HCT116 (cell line): ENCODE data around the gene ZNF148. TPM values are rescaled to one million over a fixed set of nuclear protein-coding genes. Genes with fewer than 3 reads are reported as not detected.

Source experiments
- ATAC-seq: fragments of 200-7000 bp; cut with Tn5 transposase; 2 replicates; pipeline ENCODE4 v1.9.1; 2020; ENCODE audit warnings: mild to moderate bottlenecking, moderate library complexity
- BruUV-seq: library from RNA; stranded (reverse); fragments of 400-500 nt; replicated peaks from 2 replicates; lab custom pipeline; 2021; lab: Mats Ljungman, UMichigan
- CTCF ChIA-PET: fragments of 300-600 bp; sonication (Branson Sonifier 250); formaldehyde crosslinking; loops from one replicate; lab custom pipeline; 2021; ENCODE audit warnings: antibody characterized with exemption; lab: Charles Lee
- POLR2A ChIA-PET: fragments of 300-600, 350-600 bp; sonication (Branson Sonifier 250); formaldehyde crosslinking; loops from one replicate; lab custom pipeline; 2021; ENCODE audit warnings: antibody characterized with exemption; lab: Charles Lee
- RAD21 ChIA-PET, 2 experiments: fragments of 300-600 bp; sonication (Branson Sonifier 250); formaldehyde crosslinking; loops; one replicate each; lab custom pipeline; 2023; ENCODE audit warnings: low total read pairs in 2 of 2; ENCODE audit not compliant: uncharacterized antibody in 2 of 2, unreplicated experiment in 2 of 2, low non-redundant PET in 1 of 2; lab: Charles Lee
- DNase-seq: peaks from one replicate; pipeline ENCODE4 v3.0.0-alpha.2; 2010; ENCODE audit warnings: low read depth, low spot score
- H2AFZ ChIP-seq: fragments of 200-600 bp; shearing (Covaris generic), sonication (generic); 2 replicates; pipeline ENCODE4 v1.6.1; 2017; ENCODE audit warnings: low read depth, mixed run types, mixed read lengths, antibody characterized with exemption, low read length; ENCODE audit not compliant: poor library complexity, severe bottlenecking
- H3K27ac ChIP-seq: 2 replicates; pipeline ENCODE4 v1.5.1; 2012; ENCODE audit warnings: low read depth, low read length
- H3K27me3 ChIP-seq: fragments of 200-600 bp; sonication (generic); 2 replicates; pipeline ENCODE4 v1.6.1; 2016; ENCODE audit warnings: mixed run types, low read length, mixed read lengths; ENCODE audit not compliant: insufficient read depth
- H3K36me3 ChIP-seq, 2 experiments: fragments of 200-500 bp in 1 of 2; fragments of 200-600 bp in 1 of 2; sonication (Bioruptor generic) in 1 of 2; sonication (generic) in 1 of 2; 2 replicates each; pipeline versions ENCODE4 v1.5.1 to v1.6.1; 2014 to 2016; ENCODE audit warnings: low read length in 2 of 2, inconsistent platforms in 1 of 2, mixed read lengths in 1 of 2, mixed run types in 1 of 2; ENCODE audit not compliant: insufficient read depth in 2 of 2, control insufficient read depth in 1 of 2
- H3K4me1 ChIP-seq, 2 experiments: fragments of 200-600 bp in 1 of 2; sonication (generic) in 1 of 2; 2 replicates each; pipeline versions ENCODE4 v1.5.1 to v1.6.1; 2012 to 2017; ENCODE audit warnings: low read length in 2 of 2, inconsistent platforms in 1 of 2, mild to moderate bottlenecking in 1 of 2, mixed read lengths in 1 of 2, mixed run types in 1 of 2, moderate library complexity in 1 of 2; ENCODE audit not compliant: insufficient read depth in 2 of 2, control insufficient read depth in 1 of 2
- H3K4me2 ChIP-seq: fragments of 200-600 bp; sonication (generic); 2 replicates; pipeline ENCODE4 v1.6.1; 2017; ENCODE audit warnings: mixed run types, low read length, mixed read lengths
- H3K4me3 ChIP-seq, 2 experiments: fragments of 200-600 bp in 1 of 2; sonication (generic) in 1 of 2; replicated peaks in 1 of 2; 2 replicates each; pipeline ENCODE4 v1.5.1; 2011 to 2016; ENCODE audit warnings: low read length in 2 of 2, control low read depth in 1 of 2, low read depth in 1 of 2, mild to moderate bottlenecking in 1 of 2, mixed read lengths in 1 of 2, mixed run types in 1 of 2
- H3K79me2 ChIP-seq: fragments of 200-600 bp; sonication (generic); 2 replicates; pipeline ENCODE4 v1.6.1; 2017; ENCODE audit warnings: mild to moderate bottlenecking, mixed run types, low read length, moderate library complexity, mixed read lengths; ENCODE audit not compliant: insufficient read depth
- H3K9ac ChIP-seq: fragments of 200-600 bp; sonication (generic); 2 replicates; pipeline ENCODE4 v1.6.1; 2016; ENCODE audit warnings: low read length, mixed read lengths
- H3K9me2 ChIP-seq: fragments of 200-600 bp; sonication (generic), shearing (Covaris generic); 2 replicates; pipeline ENCODE4 v1.6.1; 2017; ENCODE audit warnings: mixed run types, mild to moderate bottlenecking, moderate library complexity; ENCODE audit not compliant: insufficient read depth
- H3K9me3 ChIP-seq, 2 experiments: fragments of 200-500 bp in 1 of 2; fragments of 200-600 bp in 1 of 2; sonication (Bioruptor generic) in 1 of 2; sonication (generic) in 1 of 2; 2 replicates each; pipeline ENCODE4 v1.6.1; 2014 to 2017; ENCODE audit warnings: low read length in 2 of 2, mixed read lengths in 2 of 2, inconsistent platforms in 1 of 2, low read depth in 1 of 2, mild to moderate bottlenecking in 1 of 2, mixed run types in 1 of 2, moderate library complexity in 1 of 2; ENCODE audit not compliant: control insufficient read depth in 1 of 2, insufficient read depth in 1 of 2
- H4K20me1 ChIP-seq: fragments of 200-600 bp; sonication (generic), shearing (Covaris generic); 2 replicates; pipeline ENCODE4 v1.6.1; 2017; ENCODE audit warnings: mixed run types, mild to moderate bottlenecking, moderate library complexity; ENCODE audit not compliant: insufficient read depth
- ATF3 ChIP-seq: IDR thresholded peaks from 2 replicates; pipeline ENCODE4 v1.6.1; 2012
- CBX3 ChIP-seq: IDR thresholded peaks from 2 replicates; pipeline ENCODE4 v1.6.1; 2012; ENCODE audit warnings: low read depth
- EGR1 ChIP-seq: IDR thresholded peaks from 2 replicates; pipeline ENCODE4 v1.6.1; 2012; ENCODE audit warnings: low read depth
- EZH2 ChIP-seq: fragments of 200-600 bp; sonication (generic); IDR thresholded peaks from 2 replicates; pipeline ENCODE4 v1.6.1; 2017; ENCODE audit warnings: antibody characterized with exemption, mixed run types
- EZH2phosphoT487 ChIP-seq: fragments of 200-600 bp; IDR thresholded peaks from 2 replicates; pipeline ENCODE4 v1.6.1; 2018; ENCODE audit warnings: antibody characterized with exemption, borderline replicate concordance
- FOSL1 ChIP-seq: IDR thresholded peaks from 2 replicates; pipeline ENCODE4 v1.6.1; 2012; ENCODE audit warnings: low read depth
- JUND ChIP-seq: IDR thresholded peaks from 2 replicates; pipeline ENCODE4 v1.6.1; 2012
- POLR2A ChIP-seq: IDR thresholded peaks from 2 replicates; pipeline ENCODE4 v1.7.0; 2011; ENCODE audit warnings: borderline replicate concordance; ENCODE audit not compliant: insufficient read depth, insufficient read length; ENCODE audit errors: extremely low read depth
- SP1 ChIP-seq: IDR thresholded peaks from 2 replicates; pipeline ENCODE4 v1.6.1; 2012; ENCODE audit warnings: low read depth
- SRF ChIP-seq: IDR thresholded peaks from 2 replicates; pipeline ENCODE4 v1.6.1; 2012; ENCODE audit warnings: low read depth
- TCF7L2 ChIP-seq: IDR thresholded peaks from 2 replicates; pipeline ENCODE4 v1.7.0; 2011; ENCODE audit warnings: borderline replicate concordance, inconsistent platforms; ENCODE audit not compliant: insufficient read depth, insufficient read length; ENCODE audit errors: extremely low read depth
- YY1 ChIP-seq: IDR thresholded peaks from 2 replicates; pipeline ENCODE4 v1.6.1; 2011; ENCODE audit warnings: low read length, low read depth, moderate library complexity, mild to moderate bottlenecking; ENCODE audit not compliant: insufficient replicate concordance; ENCODE audit errors: extremely low read depth
- ZFX ChIP-seq: fragments of 450-650 bp; IDR thresholded peaks from 2 replicates; pipeline ENCODE4 v1.6.1; 2017
- ZNF274 ChIP-seq: fragments of 200-500 bp; sonication (Bioruptor generic); IDR thresholded peaks from 2 replicates; pipeline ENCODE4 v1.6.1; 2014; ENCODE audit warnings: mild to moderate bottlenecking, low read depth, low read length, inconsistent platforms
- intact Hi-C: fragments of 100-400 bp; cut with micrococcal nuclease; formaldehyde crosslinking; loops from 2 replicates; pipeline ENCODE4 v1.10.0; 2022
- total RNA-seq: library from RNA; stranded (reverse); gene quantifications from one replicate; pipeline ENCODE4 v1.2.1, GENCODE V29; 2021; ENCODE audit not compliant: unreplicated experiment

Gene ZNF148
- total RNA-seq, 1 experiment from 2014 or later = 35.0 TPM

- ChIA-PET POLR2A (no interaction called here), CTCF (no interaction called here), RAD21 (no interaction called here)
- Histone ChIP-seq H3K9me2 (no peaks in the 10 kb centered on the region), H3K4me2 (no peak overlapping the region), H3K36me3 (peaks cover 0 to 28% of the 10 kb centered on the region in 2 experiments; a peak in 1 of 4 replicates), H3K4me3 (no peak overlapping the region), H3K79me2 (no peaks in the 10 kb centered on the region), H3K9ac (no peak overlapping the region), H4K20me1 (no peaks in the 10 kb centered on the region), H3K27ac (no peak overlapping the region), H2AFZ (no peak overlapping the region), H3K4me1 (no peaks in the 10 kb centered on the region), H3K27me3 (no peaks in the 10 kb centered on the region), H3K9me3 (no peaks in the 10 kb centered on the region)
- intact Hi-C loops = no loop called here
- no peak for DNase-seq
- TF ChIP-seq SP1 (no peak), EGR1 (no peak), JUND (no peak), FOSL1 (no peak), CBX3 (no peak), EZH2phosphoT487 (no peak), YY1 (no peak), ZFX (no peak), EZH2 (no peak), TCF7L2 (no peak), POLR2A (no peak)
- no peak for ATAC-seq
- BruUV-seq = no TSS peak
These were observed 184.3 kb downstream of the ZNF148 start for GRCh38 chr3:125190786-125191185.

GRCh38 chr3:125189378-125190165 is 185.6 kb downstream of the ZNF148 start:
- intact Hi-C loops = no loop called here
- Histone ChIP-seq H3K79me2 (no peaks in the 10 kb centered on the region), H3K36me3 (peaks cover 0 to 28% of the 10 kb centered on the region in 2 experiments; a peak in 1 of 4 replicates), H3K27ac (no peak overlapping the region), H3K27me3 (no peaks in the 10 kb centered on the region), H3K4me3 (no peak overlapping the region), H4K20me1 (no peaks in the 10 kb centered on the region), H3K9me2 (no peaks in the 10 kb centered on the region), H3K9me3 (no peaks in the 10 kb centered on the region), H3K9ac (no peak overlapping the region), H2AFZ (no peak overlapping the region), H3K4me2 (no peak overlapping the region), H3K4me1 (no peaks in the 10 kb centered on the region)
- CTCF ChIA-PET = no interaction called here
- RAD21 ChIA-PET = no interaction called here
- ATAC-seq = no peak
- POLR2A ChIA-PET = no interaction called here
- TF ChIP-seq SRF (no peak), ZNF274 (no peak), ATF3 (no peak), POLR2A (no peak)
- BruUV-seq = no TSS peak
- DNase-seq = no peak
